HL-60 (cell line): ENCODE measurements around the gene CCL26.

Experiments
- DNase-seq, 2 experiments: peaks; one replicate each; pipeline ENCODE4 v3.0.0-alpha.2; 2010 to 2020; ENCODE audit warnings: low read depth in 1 of 2, low spot score in 1 of 2
- H3K27ac ChIP-seq: fragments of 250-450 bp; sonication (Bioruptor Pico); replicated peaks from 2 replicates; pipeline ENCODE4 v1.5.1; 2020; ENCODE audit warnings: mild to moderate bottlenecking, moderate library complexity
- H3K27me3 ChIP-seq: fragments of 250-450 bp; sonication (Bioruptor Pico); 2 replicates; pipeline ENCODE4 v1.5.1; 2021; ENCODE audit warnings: mild to moderate bottlenecking, moderate library complexity; ENCODE audit not compliant: insufficient read depth, poor library complexity, severe bottlenecking
- H3K4me3 ChIP-seq: replicated peaks from 2 replicates; pipeline ENCODE4 v1.5.1; 2011; ENCODE audit warnings: mild to moderate bottlenecking, control low read depth, low read length; ENCODE audit not compliant: insufficient read depth
- GABPA ChIP-seq: IDR thresholded peaks from 2 replicates; pipeline ENCODE4 v1.6.1; 2012; ENCODE audit warnings: low read depth
- POLR2AphosphoS5 ChIP-seq: IDR thresholded peaks from 2 replicates; pipeline ENCODE4 v1.6.1; 2012; ENCODE audit warnings: low read depth
- REST ChIP-seq: IDR thresholded peaks from 2 replicates; pipeline ENCODE4 v1.6.1; 2012; ENCODE audit warnings: low read depth; ENCODE audit not compliant: insufficient replicate concordance
- SPI1 ChIP-seq: IDR thresholded peaks from 2 replicates; pipeline ENCODE4 v1.6.1; 2012; ENCODE audit warnings: low read depth, mild to moderate bottlenecking, borderline replicate concordance
- TF ChIP-seq, protein P1 (sequence below): IDR thresholded peaks from one replicate; pipeline ENCODE4 v1.5.1; 2011; ENCODE audit warnings: low read length, control low read depth, inconsistent platforms; ENCODE audit not compliant: insufficient read depth

CCL26 gene

DNA sequence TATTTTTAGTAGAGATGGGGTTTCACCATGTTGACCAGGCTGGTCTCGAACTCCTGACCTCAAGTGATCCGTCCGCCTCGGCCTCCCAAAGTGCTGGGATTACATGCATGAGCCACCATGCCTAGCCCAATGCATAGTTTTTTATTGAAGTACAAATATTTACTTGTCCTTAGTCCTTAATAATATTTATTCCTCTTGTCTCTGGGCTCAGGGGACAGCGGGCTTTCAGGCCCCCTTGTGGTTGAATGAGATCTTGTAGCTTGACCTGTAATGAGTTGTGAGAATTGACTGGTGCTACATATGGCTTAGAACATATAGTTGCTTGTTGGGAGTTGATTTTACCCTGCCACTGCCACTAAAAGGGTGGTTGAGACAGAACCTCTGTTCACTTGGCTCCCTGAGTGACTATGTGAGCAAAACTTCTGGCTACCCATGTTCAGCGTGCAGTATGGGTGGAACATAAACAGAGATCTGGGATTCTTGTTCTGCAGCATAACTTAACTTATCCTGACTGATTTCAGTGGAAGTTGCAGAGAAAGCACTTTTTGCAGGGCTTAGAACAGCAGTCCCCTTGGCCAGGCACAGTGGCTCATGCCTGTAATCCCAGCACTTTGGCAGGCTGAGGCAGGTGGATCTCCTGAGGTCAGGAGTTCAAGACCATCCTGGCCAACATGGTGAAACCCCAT lies 14.9 kb downstream of the CCL26 start:
- H3K4me3 ChIP-seq: no peak overlapping the region
- no peak for TF ChIP-seq GABPA
- TF ChIP-seq, protein P1, sequence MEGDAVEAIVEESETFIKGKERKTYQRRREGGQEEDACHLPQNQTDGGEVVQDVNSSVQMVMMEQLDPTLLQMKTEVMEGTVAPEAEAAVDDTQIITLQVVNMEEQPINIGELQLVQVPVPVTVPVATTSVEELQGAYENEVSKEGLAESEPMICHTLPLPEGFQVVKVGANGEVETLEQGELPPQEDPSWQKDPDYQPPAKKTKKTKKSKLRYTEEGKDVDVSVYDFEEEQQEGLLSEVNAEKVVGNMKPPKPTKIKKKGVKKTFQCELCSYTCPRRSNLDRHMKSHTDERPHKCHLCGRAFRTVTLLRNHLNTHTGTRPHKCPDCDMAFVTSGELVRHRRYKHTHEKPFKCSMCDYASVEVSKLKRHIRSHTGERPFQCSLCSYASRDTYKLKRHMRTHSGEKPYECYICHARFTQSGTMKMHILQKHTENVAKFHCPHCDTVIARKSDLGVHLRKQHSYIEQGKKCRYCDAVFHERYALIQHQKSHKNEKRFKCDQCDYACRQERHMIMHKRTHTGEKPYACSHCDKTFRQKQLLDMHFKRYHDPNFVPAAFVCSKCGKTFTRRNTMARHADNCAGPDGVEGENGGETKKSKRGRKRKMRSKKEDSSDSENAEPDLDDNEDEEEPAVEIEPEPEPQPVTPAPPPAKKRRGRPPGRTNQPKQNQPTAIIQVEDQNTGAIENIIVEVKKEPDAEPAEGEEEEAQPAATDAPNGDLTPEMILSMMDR: peak; percentile 24
- no peak overlapping the region for H3K27ac ChIP-seq
- peak in 1 of 2 experiments; percentile 34 for DNase-seq
- no peaks in the 10 kb centered on the region for H3K27me3 ChIP-seq

GRCh38 chr7:75756206-75756990 lies 15.6 kb downstream of the CCL26 start:
- no peak overlapping the region for H3K4me3 ChIP-seq
- TF ChIP-seq, protein P1: no peak
- TF ChIP-seq SPI1 (no peak), GABPA (no peak), POLR2AphosphoS5 (no peak), REST (no peak)
- no peak overlapping the region for H3K27ac ChIP-seq
- DNase-seq: no peak
- no peaks in the 10 kb centered on the region for H3K27me3 ChIP-seq

GRCh38 chr7:75743455-75743859 lies 28.6 kb downstream of the CCL26 start:
- no peak for DNase-seq
- TF ChIP-seq REST (no peak), GABPA (no peak), POLR2AphosphoS5 (no peak), SPI1 (no peak)
- TF ChIP-seq, protein P1: no peak
- no peak overlapping the region for H3K27ac ChIP-seq
- H3K27me3 ChIP-seq: no peaks in the 10 kb centered on the region
- no peak overlapping the region for H3K4me3 ChIP-seq
